ENCODE results near the gene FGFR1OP2. TPM values are rescaled to one million over a fixed set of nuclear protein-coding genes. Genes with fewer than 3 reads are reported as not detected.

The FGFR1OP2 gene
- total and polyA plus RNA-seq, 2 of the 8 experiments (the other 6 are each of a cell fraction or from before 2014, with no cell fraction given), result 8.8 to 34.4 TPM

GRCh38 chr12:26961803-26962202, 23.5 kb downstream of the FGFR1OP2 start:
- FAIRE-seq, result no peak
- POLR2A ChIA-PET (ENCODE audit: partially characterized antibody), result interaction anchor here (0.6 kb wide), 1 partner anchor 42 kb away, joined by 4 read pairs; no protein-coding TSS in a partner anchor
- no peak overlapping the region for H3K4ac ChIP-seq (replicated peaks; ENCODE audit: insufficient read length, low read depth, low read length)
- TF ChIP-seq TBP (IDR thresholded peaks at IDR 0.05; ENCODE audit: low read depth, low read length), result no peak
- TF ChIP-seq MAX (IDR thresholded peaks at IDR 0.05), result no peak
- no peak for TF ChIP-seq E2F6 (IDR thresholded peaks at IDR 0.05)
- no peak for TF ChIP-seq TAF7 (optimal IDR thresholded peaks at IDR 0.05; ENCODE audit: borderline replicate concordance, low read depth, low read length)
- no peak for TF ChIP-seq BACH1 (IDR thresholded peaks at IDR 0.05; ENCODE audit: low read length)
- TF ChIP-seq EZH2 (IDR thresholded peaks at IDR 0.05; ENCODE audit: low read depth, low read length, severe bottlenecking), result no peak
- no peak for TF ChIP-seq POLR2A (IDR thresholded peaks at IDR 0.05; ENCODE audit: control extremely low read depth in 1 of 2, low read depth in 2 of 2, low read length in 2 of 2)
- TF ChIP-seq CEBPB (IDR thresholded peaks at IDR 0.05; ENCODE audit: low read depth, low read length), result no peak
- TF ChIP-seq YY1 (IDR thresholded peaks at IDR 0.05; ENCODE audit: low read depth, low read length), result no peak
- no peak for TF ChIP-seq SAP30 (IDR thresholded peaks at IDR 0.05; ENCODE audit: insufficient read depth, insufficient replicate concordance, low read length)

More at GRCh38 chr12:26961803-26962202, 23.5 kb downstream of the FGFR1OP2 start:
- Histone ChIP-seq H3K18ac (ENCODE audit: extremely low read depth, low read length) (no peak overlapping the region), H3K4me3 (ENCODE audit: extremely low read depth in 1 of 4, insufficient read depth in 2 of 4, low read depth in 3 of 4, low read length in 4 of 4) (no peak overlapping the region), H3K36me3 (ENCODE audit: control insufficient read depth in 2 of 4, insufficient read depth in 4 of 4, low read length in 3 of 4) (peaks cover 2 to 12% (median 8%) of the 10 kb centered on the region in 4 experiments; a peak in 5 of 8 replicates), H2AFZ (ENCODE audit: low read length) (no peak overlapping the region), H3K9me3 (ENCODE audit: insufficient read depth in 2 of 2, low read depth in 1 of 2, low read length in 1 of 2) (no peaks in the 10 kb centered on the region), H4K20me1 (replicated peaks in 1 of 2; ENCODE audit: control insufficient read depth in 1 of 2, insufficient read depth in 2 of 2, low read length in 2 of 2) (no peaks in the 10 kb centered on the region), H3K79me2 (ENCODE audit: control insufficient read depth in 1 of 2, insufficient read depth in 2 of 2, low read length in 2 of 2) (no peaks in the 10 kb centered on the region), H2BK15ac (ENCODE audit: low read length) (no peak overlapping the region), H2BK5ac (ENCODE audit: low read depth, low read length) (no peak overlapping the region), H2AK5ac (ENCODE audit: low read depth, low read length) (no peak overlapping the region), H3K56ac (replicated peaks; ENCODE audit: insufficient read length, low read depth, low read length) (no peak overlapping the region), H4K5ac (ENCODE audit: insufficient read length, low read depth, low read length) (no peak overlapping the region), H4K8ac (ENCODE audit: extremely low read depth, insufficient read depth, low read length) (no peak overlapping the region), H3K4me2 (ENCODE audit: insufficient read depth in 1 of 2, low read depth in 2 of 2, low read length in 2 of 2) (no peak overlapping the region), H3K23ac (ENCODE audit: insufficient read length) (no peak overlapping the region), H3K27me3 (replicated peaks in 1 of 4; ENCODE audit: control insufficient read depth in 3 of 4, extremely low read depth in 1 of 4, insufficient read depth in 3 of 4, low read length in 3 of 4) (no peaks in the 10 kb centered on the region), H4K91ac (replicated peaks; ENCODE audit: insufficient read length, low read length) (no peak overlapping the region), H3K9ac (replicated peaks in 1 of 4; ENCODE audit: extremely low read depth in 1 of 4, low read depth in 3 of 4, low read length in 3 of 4) (no peak overlapping the region), H3K79me1 (ENCODE audit: low read depth, low read length) (no peaks in the 10 kb centered on the region; the same call in 1 of the 2 replicates), H2BK12ac (ENCODE audit: low read depth, low read length) (no peak overlapping the region), H3K14ac (ENCODE audit: insufficient read length) (no peak overlapping the region), H3K23me2 (ENCODE audit: low read depth, low read length) (no peaks in the 10 kb centered on the region), H3K4me1 (replicated peaks in 1 of 4; ENCODE audit: control insufficient read depth in 3 of 4, insufficient read depth in 4 of 4, low read length in 3 of 4) (no peaks in the 10 kb centered on the region), H2BK120ac (replicated peaks; ENCODE audit: low read depth, low read length) (no peak overlapping the region), H2BK20ac (ENCODE audit: low read length) (no peak overlapping the region), H3K27ac (ENCODE audit: low read depth, low read length) (no peak overlapping the region)
- WGBS, 2 experiments (ENCODE audit: extremely low coverage in 1 of 2, insufficient coverage in 1 of 2, insufficient read length in 1 of 2, insufficient replicate concordance in 2 of 2, low coverage in 1 of 2, low lambda C conversion rate in 2 of 2, missing lambda C conversion rate in 1 of 2), result 81% methylated on average over 1 of the region's 1 CpG; no CpG with 5 or more reads in 1 of the 2 experiments
- CTCF ChIA-PET (ENCODE audit: partially characterized antibody), result interaction anchor here (0.8 kb wide), 1 partner anchor 35 kb away, joined by 3 read pairs; no protein-coding TSS in a partner anchor
- DNase-seq (ENCODE audit: low read depth in 1 of 2, low spot score in 2 of 2), result no peak
